ENCODE results near the gene SERTAD3. TPM values are rescaled to one million over a fixed set of nuclear protein-coding genes. Genes with fewer than 3 reads are reported as not detected.
A peak's percentile ranks its signal among the peaks of the same experiment; 100 is the strongest.

The SERTAD3 gene
- total and polyA plus RNA-seq, 2 of the 4 experiments (the other 2 are of a cell fraction): 20.5 to 23.3 TPM

- TF ChIP-seq MAFK (IDR thresholded peaks at IDR 0.05; ENCODE audit: low read depth, low read length) (no peak), CTCF (conservative IDR thresholded peaks at IDR 0.05; ENCODE audit: low read depth, low read length) (no peak), SMC3 (IDR thresholded peaks at IDR 0.05; ENCODE audit: low read depth, low read length) (no peak), CHD1 (IDR thresholded peaks at IDR 0.05; ENCODE audit: low read depth, low read length) (no peak), RFX5 (IDR thresholded peaks at IDR 0.05; ENCODE audit: low read depth, low read length) (no peak), MXI1 (IDR thresholded peaks at IDR 0.05; ENCODE audit: borderline replicate concordance, low read depth, low read length) (no peak), RCOR1 (IDR thresholded peaks at IDR 0.05; ENCODE audit: insufficient replicate concordance, low read length) (no peak), RAD21 (IDR thresholded peaks at IDR 0.05; ENCODE audit: low read length) (no peak), ELK1 (IDR thresholded peaks at IDR 0.05; ENCODE audit: borderline replicate concordance, low read depth, low read length) (no peak), FOS (IDR thresholded peaks at IDR 0.05; ENCODE audit: low read depth, low read length) (no peak), BHLHE40 (IDR thresholded peaks at IDR 0.05; ENCODE audit: low read depth, low read length) (no peak), CEBPB (IDR thresholded peaks at IDR 0.05; ENCODE audit: low read depth, low read length) (no peak), MAZ (IDR thresholded peaks at IDR 0.05; ENCODE audit: borderline replicate concordance, low read depth, low read length) (no peak)
- ChIA-PET CTCF (interaction anchor here (1.3 kb wide), 1 partner anchor 81 kb away, joined by 3 read pairs; no protein-coding TSS in a partner anchor), POLR2A (ENCODE audit: unreplicated experiment) (no interaction called here)
- Histone ChIP-seq H3K4me3 (ENCODE audit: insufficient read depth, low read depth, low read length) (no peak overlapping the region), H4K5ac (ENCODE audit: low read depth, low read length) (no peak overlapping the region), H3K56ac (ENCODE audit: extremely low read depth, insufficient read depth, low read length) (no peak overlapping the region), H2BK5ac (ENCODE audit: low read depth, low read length, poor library complexity, severe bottlenecking) (peak overlapping the region; percentile 80), H3K4me1 (ENCODE audit: control insufficient read depth, insufficient read depth, low read length) (peaks cover 6% of the 10 kb centered on the region), H3K14ac (replicated peaks; ENCODE audit: low read depth, low read length) (0 out of 2 replicates have a peak overlapping the region, but pooled peaks have one; percentile 50), H4K20me1 (ENCODE audit: insufficient read depth, low read length) (peaks cover 10% of the 10 kb centered on the region), H2AK5ac (ENCODE audit: low read depth, low read length) (peak overlapping the region; percentile 23), H3K79me1 (ENCODE audit: low read depth in 1 of 2, low read length in 2 of 2) (peaks cover 6 to 32% of the 10 kb centered on the region in 2 experiments; a peak in 2 of 4 replicates), H3K4ac (ENCODE audit: low read depth, low read length) (peak overlapping the region; percentile 50; the same call in 1 of the 2 replicates), H3K4me2 (ENCODE audit: low read depth, low read length) (no peak overlapping the region), H3K27ac (ENCODE audit: insufficient read depth, low read length) (peak overlapping the region; percentile 10; the same call in 1 of the 2 replicates), H3K9me1 (ENCODE audit: insufficient read depth, low read length) (no peaks in the 10 kb centered on the region; the same call in 1 of the 2 replicates), H4K91ac (ENCODE audit: insufficient read depth, low read depth, low read length) (peak overlapping the region; percentile 23; the same call in 1 of the 2 replicates), H2BK120ac (ENCODE audit: low read depth, low read length) (no peak overlapping the region), H3K9ac (ENCODE audit: low read depth, low read length) (no peak overlapping the region), H2AK9ac (replicated peaks; ENCODE audit: low read depth, low read length, poor library complexity) (peak overlapping the region; percentile 8), H3K27me3 (ENCODE audit: control insufficient read depth, insufficient read depth, low read length) (no peaks in the 10 kb centered on the region), H2BK20ac (ENCODE audit: low read depth, low read length) (0 out of 2 replicates have a peak overlapping the region, but pooled peaks have one; percentile 5), H3K36me3 (ENCODE audit: control insufficient read depth, insufficient read depth, low read length) (peaks cover 12% of the 10 kb centered on the region), H2AFZ (replicated peaks; ENCODE audit: low read length, poor library complexity) (no peak overlapping the region), H3K23ac (ENCODE audit: low read depth, low read length) (peak overlapping the region; percentile 41; the same call in 1 of the 2 replicates), H3K9me3 (ENCODE audit: control insufficient read depth, insufficient read depth, low read length) (no peaks in the 10 kb centered on the region), H3K18ac (ENCODE audit: low read depth, low read length) (no peak overlapping the region), H2BK15ac (ENCODE audit: low read depth, low read length) (peak overlapping the region; percentile 7; the same call in 1 of the 3 replicates), H4K8ac (ENCODE audit: low read depth in 2 of 2, low read length in 2 of 2) (no peak overlapping the region)
- WGBS, 2 experiments (ENCODE audit: extremely low coverage in 2 of 2, insufficient read length in 1 of 2): 90% methylated on average over 7 of the region's 16 CpGs; no CpG with 5 or more reads in 1 of the 2 experiments
- in situ Hi-C loops (cut with MboI; ENCODE audit: low sequenced_read_pairs) (no loop called here), dilution Hi-C loops (cut with HindIII; ENCODE audit: low sequenced_read_pairs, unreplicated experiment) (no loop called here), intact Hi-C loops (cut with micrococcal nuclease) (loop anchor here (2.0 to 10.0 kb wide), 4 partner anchors 73 to 225 kb away; partner anchors contain the start of genes C19orf47 and PLD3)
- BruUV-seq (replicated peaks): no TSS peak
- no peak for DNase-seq
- no peak for ATAC-seq (ENCODE audit: low read depth)
These were observed 22.0 kb downstream of the SERTAD3 start for GRCh38 chr19:40421993-40422747.

Measured in IMR-90 (cell line).